Hematopoietic multipotent progenitor cell treated with erythropoietin and hydrocortisone succinate and interleukin-3 and kit ligand, for 17 days (in vitro differentiated cells): ENCODE results near the gene RBM23.
"Not testable (repeated sequence)": the region's sequence is repeated elsewhere in the genome, so short reads cannot be mapped to it uniquely, and the experiment has no call there.

Source experiments
- DNase-seq: peaks from one replicate; pipeline ENCODE4 v3.0.0-alpha.2; 2015; ENCODE audit warnings: low spot score

RBM23 gene

GRCh38 chr14:22918804-22919600 lies at the start of gene RBM23:
RBM23 (minus strand) TSS chr14:22919149.
- DNase-seq = peak; percentile 100

- DNase-seq = no peak
Observed at GRCh38 chr14:22966783-22967269, 47.9 kb upstream of the RBM23 start.

- not testable (repeated sequence) for DNase-seq
Observed at GRCh38 chr14:22965916-22966782, 47.2 kb upstream of the RBM23 start.

DNA sequence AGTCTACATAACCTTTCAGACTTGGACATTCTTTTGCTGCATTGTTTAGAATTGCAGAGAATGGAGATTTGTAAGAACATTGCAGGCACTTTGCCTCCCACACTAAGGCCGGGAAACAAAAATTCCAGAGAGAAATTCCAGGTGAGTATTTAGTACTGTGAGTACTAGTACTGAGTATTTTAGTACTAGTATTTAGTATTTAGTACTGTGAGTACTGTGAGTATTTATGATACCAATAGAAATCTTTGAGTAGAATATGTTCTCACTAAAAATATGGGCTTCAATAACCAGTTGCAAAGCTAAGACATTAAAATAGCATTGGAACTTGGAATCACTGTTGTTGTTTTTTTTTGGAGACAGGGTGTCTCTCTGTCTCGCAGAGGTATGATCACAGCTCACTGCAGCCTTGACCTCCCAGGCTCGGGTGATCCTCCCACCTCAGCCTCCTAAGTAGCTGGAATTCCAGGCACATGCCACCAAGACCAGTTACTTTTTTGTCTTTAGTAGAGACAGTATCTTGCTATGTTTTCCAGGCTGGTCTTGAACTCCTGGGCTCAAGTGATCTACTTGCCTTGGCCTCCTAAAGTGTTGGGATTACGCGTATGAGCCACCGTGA lies 43.2 kb upstream of the RBM23 start:
- no peak for DNase-seq

- DNase-seq = no peak
Observed at GRCh38 chr14:22955702-22956569, 37.0 kb upstream of the RBM23 start.

GRCh38 chr14:22952418-22952817 lies 33.5 kb upstream of the RBM23 start:
- no peak for DNase-seq

DNA sequence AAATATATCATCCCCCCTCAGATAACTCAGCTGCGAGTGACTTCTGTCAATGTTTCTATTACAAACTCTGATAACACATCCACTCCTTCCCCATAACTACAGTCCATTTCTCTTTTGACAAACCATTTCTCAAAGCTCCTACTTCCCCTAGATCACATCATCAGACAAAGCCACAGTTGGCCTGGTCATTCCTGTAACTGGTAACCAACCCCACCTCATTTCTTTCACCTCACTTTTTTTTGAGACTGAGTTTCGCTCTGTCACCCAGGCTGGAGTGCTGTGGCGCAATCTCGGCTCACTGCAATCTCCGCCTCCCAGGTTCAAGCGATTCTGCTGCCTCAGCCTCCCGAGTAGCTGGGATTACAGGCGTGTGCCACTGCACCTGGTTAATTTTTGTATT lies 32.8 kb upstream of the RBM23 start:
- DNase-seq = not testable (repeated sequence)

DNA sequence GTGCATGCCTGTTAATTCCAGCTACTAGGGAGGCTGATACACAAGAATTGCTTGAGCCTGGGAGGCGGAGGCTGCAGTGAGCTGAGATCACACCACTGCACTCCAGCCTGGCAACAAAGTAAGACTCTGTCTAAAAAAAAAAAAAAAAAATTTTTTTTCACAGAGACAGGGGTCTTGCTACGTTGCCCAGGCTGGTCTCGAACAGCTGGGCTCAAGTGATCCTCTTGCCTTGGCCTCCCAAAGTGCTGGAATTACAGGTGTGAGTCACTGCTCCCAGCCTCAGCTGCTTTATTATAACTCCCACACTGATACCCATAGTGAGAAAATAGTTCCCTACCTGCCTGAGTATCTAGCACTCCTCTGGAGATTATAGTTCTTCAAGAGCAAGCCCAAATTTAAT lies 26.7 kb upstream of the RBM23 start:
- DNase-seq = no peak

DNA sequence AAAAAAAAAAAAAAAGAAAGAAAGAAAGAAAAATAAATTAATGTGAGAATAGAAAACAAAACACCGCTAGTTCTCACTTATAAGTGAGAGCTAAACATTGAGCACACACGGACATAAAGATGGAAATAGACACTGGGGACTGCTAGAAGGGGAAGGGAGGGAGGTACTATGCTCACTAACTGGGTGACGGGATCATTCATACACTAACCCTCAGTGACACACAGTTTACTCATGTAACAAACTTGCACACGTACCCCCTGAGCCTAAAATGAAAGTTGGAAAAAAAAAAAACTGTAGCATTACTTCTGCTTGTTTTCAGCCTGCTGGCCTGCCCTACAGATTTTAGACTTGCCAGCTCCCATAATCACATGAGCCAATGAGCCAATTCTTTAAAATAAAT lies 20.7 kb upstream of the RBM23 start:
- no peak for DNase-seq

GRCh38 chr14:22935156-22935555 lies 16.2 kb upstream of the RBM23 start:
- DNase-seq = no peak

DNA sequence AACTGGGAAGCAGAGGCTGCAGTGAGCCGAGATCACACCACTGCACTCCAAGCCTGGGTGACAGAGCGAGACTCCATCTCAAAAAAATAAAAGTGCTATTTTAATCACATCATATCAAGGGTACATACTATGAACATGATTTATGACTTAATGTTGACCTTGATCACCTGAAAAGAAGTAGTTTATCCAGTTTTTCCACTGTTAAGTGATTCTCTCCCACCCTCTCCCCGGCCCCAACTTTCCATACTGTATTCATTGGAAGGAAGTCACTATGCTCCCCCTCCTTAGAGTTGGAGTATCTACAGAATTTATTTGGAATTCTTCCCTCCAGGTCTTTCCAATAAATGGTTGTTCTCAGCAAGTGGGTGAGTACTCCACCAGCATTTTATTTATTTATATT lies 13.2 kb upstream of the RBM23 start:
- no peak for DNase-seq

DNA sequence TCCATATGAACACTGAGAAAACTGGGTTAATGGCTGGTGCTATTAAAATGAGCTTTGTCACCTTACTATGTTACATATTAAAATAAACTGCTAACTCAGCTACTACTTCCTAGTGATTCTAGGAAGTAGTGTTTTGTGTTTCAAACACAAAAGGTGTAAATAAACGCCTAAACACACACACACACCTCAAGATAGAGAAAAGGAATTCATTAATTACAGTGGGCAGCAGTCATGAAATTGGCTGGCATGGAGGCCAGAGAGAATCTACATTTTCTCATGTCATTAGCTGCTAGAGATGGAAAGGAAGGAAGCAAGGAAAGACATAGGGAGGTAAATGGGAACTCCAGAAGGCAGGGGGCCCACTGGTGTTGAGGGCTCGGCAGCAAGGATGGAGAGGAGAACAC lies 11.0 kb upstream of the RBM23 start:
- DNase-seq = no peak

- peak; percentile 99 for DNase-seq
Observed at GRCh38 chr14:22929104-22929960, 10.4 kb upstream of the RBM23 start, which contains the start of gene PRMT5. PRMT5 (minus strand) TSS chr14:22929376; CDS start chr14:22929361, 15 bp downstream.

DNA sequence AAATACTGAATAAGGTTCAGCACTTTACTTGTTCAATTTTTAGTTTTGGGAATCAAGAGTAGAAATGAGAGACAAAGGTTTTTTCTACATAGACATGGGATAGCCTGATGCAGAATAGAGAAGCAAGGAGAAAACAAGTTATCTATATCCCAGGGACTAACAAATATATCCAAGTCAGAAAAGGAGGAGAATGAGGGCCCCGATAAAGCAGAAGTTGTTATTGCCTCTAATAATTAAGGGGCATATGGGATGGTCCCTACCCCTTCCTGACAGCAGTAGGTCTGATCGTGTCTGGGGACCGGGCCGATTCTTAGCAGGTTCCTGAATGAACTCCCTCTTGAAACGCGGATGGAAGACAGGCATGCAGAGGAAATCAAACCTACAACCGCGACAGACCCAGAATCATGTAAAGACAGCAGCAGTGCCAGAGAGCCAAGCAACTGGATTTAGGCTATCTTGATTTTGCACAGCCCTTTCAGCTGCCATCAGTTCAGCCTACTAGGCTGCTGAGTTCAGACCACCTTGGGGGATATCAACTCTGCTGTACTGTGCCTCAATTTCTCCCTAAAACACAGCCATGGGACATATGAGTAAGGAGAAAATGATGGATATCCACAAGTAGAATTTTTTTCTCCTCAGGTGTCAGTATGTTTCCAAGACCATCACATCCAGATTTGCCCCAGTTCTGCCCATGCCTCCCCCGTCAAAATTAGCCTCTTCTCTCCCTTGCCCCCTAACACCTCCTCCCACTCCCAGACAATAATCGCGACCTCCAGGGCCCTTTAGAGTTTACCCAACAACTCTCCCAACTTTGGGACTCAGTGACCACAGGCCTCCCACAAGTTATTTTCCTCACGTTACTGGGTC lies 9.5 kb upstream of the RBM23 start:
- peak; percentile 31 for DNase-seq

DNA sequence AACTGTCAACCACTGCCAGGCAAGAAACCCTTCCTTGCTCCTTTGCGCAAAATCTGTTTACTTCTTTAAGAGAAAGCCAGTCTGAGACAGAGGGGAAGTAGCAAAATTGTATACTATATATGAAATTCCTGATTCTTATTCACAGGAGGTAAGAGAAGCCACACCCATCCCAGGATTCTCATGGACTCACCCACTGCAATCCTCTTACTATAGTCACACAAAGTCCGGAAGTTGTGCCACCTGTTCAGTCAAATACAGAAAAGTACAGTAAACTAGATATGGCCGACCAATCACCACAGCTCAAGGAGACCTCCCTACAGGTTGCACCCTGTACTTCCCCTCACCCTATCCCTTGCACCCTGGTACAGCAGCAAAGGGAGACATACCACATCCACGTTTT lies 7.4 kb upstream of the RBM23 start:
- DNase-seq = no peak

DNA sequence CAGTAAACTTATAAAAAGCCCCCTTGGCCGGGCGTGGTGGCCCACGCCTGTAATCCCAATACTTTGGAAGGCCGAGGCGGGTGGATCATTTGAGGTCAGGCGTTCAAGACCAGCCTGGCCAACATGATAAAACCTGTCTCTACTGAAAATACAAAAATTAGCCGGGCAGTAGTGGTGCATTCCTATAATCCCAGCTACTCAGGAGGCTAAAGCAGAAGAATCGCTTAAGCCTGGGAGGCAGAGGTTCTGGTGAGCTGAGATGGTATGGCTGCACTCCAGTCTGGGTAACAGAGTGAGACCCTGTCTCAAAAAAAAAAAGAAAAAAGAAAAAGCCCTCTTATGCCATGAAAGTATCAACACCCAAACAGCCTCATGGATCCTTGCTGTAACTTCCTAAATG lies 6.6 kb upstream of the RBM23 start:
- no peak for DNase-seq

- no peak for DNase-seq
Observed at GRCh38 chr14:22923746-22924145, 4.8 kb upstream of the RBM23 start.

GRCh38 chr14:22922294-22922693 lies 3.3 kb upstream of the RBM23 start:
- no peak for DNase-seq

- DNase-seq = no peak
Observed at GRCh38 chr14:22920697-22921096, 1.7 kb upstream of the RBM23 start.

DNA sequence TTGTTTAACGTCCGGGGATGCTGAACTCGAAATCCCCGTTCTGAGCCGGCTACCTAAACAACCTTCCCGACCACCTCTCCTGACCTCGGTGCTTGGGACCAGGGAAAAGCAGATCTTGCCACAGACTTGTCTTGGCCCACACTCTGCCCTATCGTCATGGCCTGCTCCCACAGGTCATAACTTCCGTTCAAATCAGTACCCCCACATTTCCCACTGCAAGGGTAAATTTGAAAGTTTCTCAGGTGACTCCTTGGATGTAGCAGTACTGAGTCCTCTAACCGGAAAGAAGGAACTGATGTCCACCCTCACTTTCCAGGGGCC lies 612 bp upstream of the RBM23 start:
- DNase-seq = no peak
